GM18870 (cell line): ENCODE results near the gene IKZF1.
"Not testable (repeated sequence)": the region's sequence is repeated elsewhere in the genome, so short reads cannot be mapped to it uniquely, and the experiment has no call there.

Experiments
- ATAC-seq: cut with Tn5 transposase; IDR thresholded peaks from one replicate; pipeline ENCODE4 v1.9.1; 2021; ENCODE audit warnings: moderate library complexity; ENCODE audit not compliant: unreplicated experiment

The IKZF1 gene

GRCh38 chr7:50332241-50333165 is 28.0 kb downstream of the IKZF1 start:
- no peak for ATAC-seq

DNA sequence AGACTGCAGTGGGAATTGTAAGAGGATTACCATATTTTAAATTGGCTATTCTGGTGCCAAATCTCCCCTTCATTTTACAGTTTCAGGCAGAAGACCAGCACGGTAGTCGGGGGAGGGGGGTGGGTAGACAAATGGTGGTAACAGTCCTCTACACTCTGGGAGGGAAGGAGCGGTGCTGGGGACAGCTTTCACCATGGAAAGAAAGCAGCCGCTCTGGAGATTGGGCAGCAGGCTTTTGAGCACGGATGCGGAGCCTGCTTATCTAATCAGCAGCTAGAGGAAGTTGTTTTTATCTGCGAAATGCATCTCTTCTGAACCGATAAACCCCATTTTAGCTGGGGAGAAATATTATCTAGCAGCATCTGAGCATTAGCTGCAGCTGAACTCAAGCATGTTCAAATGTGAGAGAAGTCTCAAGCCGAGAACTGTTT is 28.7 kb downstream of the IKZF1 start:
- no peak for ATAC-seq

DNA sequence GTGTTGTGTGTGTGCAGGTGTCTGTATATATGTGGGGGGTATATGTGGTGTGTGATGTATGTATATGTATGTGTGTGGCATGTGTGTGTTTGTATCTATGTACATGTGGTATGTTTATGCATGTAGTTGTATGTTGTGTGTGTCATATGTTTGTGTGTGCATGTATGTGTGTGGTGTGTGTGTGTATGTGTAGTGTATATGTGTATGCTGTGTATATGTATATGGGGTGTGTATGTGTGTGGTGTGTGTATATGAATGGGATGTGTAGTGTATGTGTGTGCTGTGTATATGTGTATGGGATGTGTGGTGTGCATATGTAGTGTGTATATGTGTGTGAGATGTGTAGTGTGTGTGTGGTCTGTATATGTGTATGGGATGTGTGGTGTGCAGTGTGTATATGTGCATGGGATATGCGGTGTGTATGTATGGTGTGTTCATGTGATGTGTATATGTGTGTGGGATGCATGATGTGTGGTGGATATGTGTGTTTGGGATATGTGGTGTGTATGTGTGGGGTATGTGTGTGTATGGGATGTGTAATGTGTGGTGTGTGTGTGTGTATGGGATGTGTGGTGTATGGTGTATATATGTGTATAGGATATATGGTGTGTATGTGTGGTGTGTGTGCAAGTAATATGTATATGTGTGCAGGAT is 30.0 kb downstream of the IKZF1 start:
- no peak for ATAC-seq

DNA sequence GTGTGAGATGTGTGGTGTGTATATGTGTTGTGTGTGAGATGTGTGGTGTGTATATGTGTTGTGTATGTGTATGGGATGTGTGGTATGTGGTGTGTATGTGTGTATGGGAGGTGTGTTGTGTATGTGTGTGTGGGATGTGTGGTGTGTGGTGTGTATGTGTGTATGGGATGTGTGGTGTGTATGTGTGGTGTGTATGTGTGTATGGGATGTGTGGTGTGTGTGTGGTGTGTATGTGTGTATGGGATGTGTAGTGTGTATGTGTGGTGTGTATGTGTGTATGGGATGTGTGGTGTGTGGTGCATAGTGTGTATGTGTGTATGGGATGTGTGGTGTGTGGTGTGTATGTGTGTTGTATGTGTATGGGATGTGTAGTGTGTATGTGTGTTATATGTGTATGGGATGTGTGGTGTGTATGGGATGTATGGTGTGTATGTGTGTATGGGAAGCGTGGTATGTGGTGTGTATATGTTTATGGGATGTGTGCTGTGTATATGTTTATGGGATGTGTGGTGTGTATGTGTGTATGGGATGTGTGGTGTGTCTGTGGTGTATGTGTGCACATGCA is 30.8 kb downstream of the IKZF1 start:
- no peak for ATAC-seq

- no peak for ATAC-seq
Observed at GRCh38 chr7:50335795-50336754, 31.6 kb downstream of the IKZF1 start.

GRCh38 chr7:50336894-50337703 is 32.6 kb downstream of the IKZF1 start:
- ATAC-seq = no peak

- not testable (repeated sequence) for ATAC-seq
Observed at GRCh38 chr7:50339472-50339871, 35.0 kb downstream of the IKZF1 start.

GRCh38 chr7:50339990-50340500 is 35.5 kb downstream of the IKZF1 start:
- no peak for ATAC-seq

DNA sequence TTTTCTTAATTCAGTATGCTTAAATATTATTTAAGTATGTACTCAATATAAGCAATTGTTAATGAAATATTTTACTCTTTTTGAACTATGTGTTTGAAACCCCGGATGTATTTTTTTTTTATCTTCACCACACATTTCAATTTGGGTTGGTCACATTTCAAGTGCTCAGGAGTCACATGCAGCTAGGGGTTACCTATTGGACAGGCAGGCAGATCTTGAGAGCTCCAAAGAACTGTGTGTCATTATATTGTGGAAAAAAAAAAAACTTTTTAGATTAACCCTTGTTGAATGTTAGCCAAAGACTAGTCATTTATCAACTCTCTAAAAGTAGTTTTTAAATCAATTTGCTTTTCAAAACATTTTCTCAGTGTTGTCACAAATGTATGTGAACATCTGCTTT is 37.2 kb downstream of the IKZF1 start:
- no peak for ATAC-seq

DNA sequence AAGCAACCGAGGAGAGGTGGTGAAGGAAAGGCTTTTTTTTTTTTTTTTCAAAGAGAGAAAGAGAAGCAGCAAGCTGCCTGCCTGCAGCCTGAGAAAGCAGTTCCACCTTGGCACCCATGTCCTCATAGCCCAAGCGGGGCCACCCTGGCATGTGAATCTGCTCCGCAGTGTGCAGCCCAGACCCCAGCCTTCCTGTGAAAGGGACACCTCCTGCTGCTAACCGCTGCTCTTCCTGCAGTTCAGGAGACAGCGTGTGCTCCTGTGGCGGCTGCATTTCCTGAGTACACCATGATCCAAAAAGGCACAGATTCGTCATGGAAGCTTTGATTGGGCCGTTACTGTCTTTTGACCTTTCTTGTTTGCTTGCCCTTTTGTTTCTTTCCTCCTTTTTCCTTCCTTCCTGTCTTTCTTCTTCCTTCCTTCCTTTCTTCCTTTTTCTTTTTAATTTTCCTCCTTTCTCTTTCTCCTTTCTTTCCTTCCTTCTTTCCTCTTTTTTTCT is 38.1 kb downstream of the IKZF1 start:
- no peak for ATAC-seq

DNA sequence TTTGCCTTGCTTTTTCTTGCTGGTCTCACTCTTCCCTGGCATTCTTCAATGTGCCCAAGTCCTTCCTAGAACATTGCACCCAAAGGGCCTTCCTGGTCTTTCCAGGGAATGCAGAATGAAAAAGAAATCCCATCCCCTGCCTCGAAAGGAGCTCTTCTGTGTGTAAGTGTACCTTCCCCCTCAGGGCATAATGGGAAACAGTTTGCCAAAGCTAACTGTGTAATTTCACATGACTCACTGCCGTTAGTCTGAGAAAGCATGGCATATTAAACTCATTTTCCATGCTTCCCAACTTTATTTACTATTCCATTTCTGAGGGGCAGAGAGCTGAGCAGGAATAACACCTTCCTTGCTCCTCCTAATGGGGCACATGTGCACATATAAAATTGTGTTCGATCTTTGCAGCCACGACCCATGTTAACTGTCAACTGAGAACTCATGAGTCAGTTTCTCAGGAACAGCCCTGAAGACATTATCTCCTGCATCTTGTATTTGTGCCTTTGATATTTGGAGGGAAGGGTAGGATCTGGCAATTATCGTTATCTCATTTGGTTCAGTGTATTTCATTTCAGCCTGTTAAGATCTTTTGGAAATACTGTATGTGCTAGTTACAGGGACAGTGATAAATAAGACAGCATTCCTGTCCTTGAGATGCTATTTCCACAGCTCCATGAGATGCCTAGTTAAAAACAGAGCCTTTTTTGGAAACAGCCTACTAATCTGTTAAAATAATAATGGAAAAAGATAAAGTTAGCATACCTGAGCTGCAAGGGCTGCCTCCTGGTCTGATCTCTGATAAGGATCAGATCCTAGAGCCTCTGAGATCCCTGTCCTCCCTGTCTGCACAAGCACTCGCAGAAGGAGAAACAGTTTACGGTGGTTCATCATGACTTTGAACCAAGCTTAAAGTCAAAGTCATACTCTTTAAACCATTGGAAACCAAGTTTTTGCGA is 42.3 kb downstream of the IKZF1 start:
- ATAC-seq = no peak

GRCh38 chr7:50347693-50348092 is 43.2 kb downstream of the IKZF1 start:
- ATAC-seq = no peak

DNA sequence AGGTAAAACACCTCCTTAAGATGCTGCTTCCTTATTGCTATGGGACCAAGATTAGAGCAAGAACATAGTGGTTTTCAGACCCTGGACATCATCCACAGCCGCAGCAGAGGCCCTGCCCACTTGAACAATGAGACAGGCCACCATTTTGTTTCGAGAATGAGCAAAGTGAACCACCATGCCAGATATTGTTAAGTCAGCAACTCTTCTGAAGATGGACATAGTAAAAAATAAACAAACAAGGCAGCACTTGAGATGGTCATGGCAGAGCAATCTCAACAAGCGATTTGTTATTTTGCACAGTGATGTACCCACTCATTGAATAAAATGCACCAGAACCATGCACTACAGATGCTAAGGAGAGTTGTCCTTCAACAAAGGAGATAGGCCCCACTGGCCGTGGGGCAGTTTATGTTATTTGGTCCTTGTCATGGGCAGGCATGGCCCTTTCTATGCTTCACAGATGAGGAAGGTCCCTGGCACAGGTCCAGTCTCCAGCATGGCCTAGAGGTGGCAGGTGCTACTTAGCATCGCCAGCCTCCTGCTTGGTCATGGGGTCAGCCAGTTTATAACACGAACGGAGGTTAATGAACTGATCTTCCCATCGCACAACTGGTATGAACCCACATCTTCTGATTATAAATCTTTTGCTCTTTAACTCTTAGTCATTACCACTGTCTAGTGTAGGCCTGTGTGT is 44.1 kb downstream of the IKZF1 start:
- no peak for ATAC-seq

GRCh38 chr7:50349399-50349798 is 44.9 kb downstream of the IKZF1 start:
- no peak for ATAC-seq

- peak; percentile 68 for ATAC-seq
Observed at GRCh38 chr7:50349963-50350944, 45.7 kb downstream of the IKZF1 start.

DNA sequence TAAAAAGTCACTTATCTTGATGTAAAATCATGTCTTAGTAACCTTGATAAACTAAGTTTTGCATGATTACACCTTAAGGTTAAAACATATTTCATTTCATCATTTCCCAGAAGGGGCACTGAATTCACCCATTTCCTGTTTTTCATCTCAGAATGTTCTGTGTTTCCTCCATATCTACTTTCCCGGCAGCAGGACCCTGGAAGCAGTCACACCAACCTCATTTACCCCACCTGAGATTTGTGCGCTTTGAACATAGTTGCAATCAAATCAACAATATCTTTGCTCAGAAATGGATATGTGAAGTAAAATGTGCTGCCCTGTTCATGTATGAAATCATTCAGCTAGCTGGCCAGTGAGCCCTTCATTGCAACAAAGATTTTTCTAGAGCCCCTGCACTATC is 46.8 kb downstream of the IKZF1 start:
- no peak for ATAC-seq

DNA sequence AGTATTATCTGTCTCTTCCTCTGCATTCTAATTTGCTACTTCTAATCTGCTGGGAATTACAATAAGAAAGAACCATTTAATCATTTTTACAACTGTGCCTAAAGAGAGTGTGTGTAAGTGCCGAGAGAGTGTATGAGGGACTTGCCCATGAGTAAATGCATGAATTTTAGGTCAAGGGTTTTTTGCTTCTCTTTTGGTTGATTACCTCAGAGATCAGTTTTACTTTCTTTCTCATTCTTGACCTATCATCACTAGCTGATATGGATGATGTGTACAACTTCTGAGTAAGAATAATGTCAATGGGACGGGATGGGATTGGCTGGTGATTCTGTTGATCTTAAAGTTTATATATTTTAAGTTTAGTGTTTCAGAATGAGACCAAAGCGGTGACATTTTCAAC is 47.8 kb downstream of the IKZF1 start:
- peak; percentile 94 for ATAC-seq
